Naive thymus-derived CD4-positive, alpha-beta T cell (primary cell): ENCODE results near the gene CDKAL1. TPM values are rescaled to one million over a fixed set of nuclear protein-coding genes. Genes with fewer than 3 reads are reported as not detected.
A peak's percentile ranks its signal among the peaks of the same experiment; 100 is the strongest.

ENCODE experiments used
- ATAC-seq: fragments of 150-1000 bp; cut with Tn5 transposase; 2 replicates; pipeline ENCODE4 v1.10.0; 2021; ENCODE audit warnings: mild to moderate bottlenecking, moderate library complexity
- CTCF ChIA-PET: fragments of 350-600 bp; sonication (Branson Sonifier 250); formaldehyde crosslinking; loops from one replicate; lab custom pipeline; 2021; ENCODE audit warnings: antibody characterized with exemption; lab: Charles Lee
- POLR2A ChIA-PET: fragments of 350-600 bp; sonication (Branson Sonifier 250); formaldehyde crosslinking; loops from one replicate; lab custom pipeline; 2021; ENCODE audit warnings: antibody characterized with exemption, inconsistent platforms; lab: Charles Lee
- DNase-seq, 9 donors: peaks; one replicate each; pipeline versions ENCODE4 v3.0.0 to v3.0.0-alpha.2; 2020 to 2022; ENCODE audit warnings: mixed read lengths in 1 of 9
- H3K27ac ChIP-seq: one replicate; pipeline ENCODE4 v1.7.0; 2013; ENCODE audit warnings: mild to moderate bottlenecking, low read depth, low read length, moderate library complexity
- H3K27me3 ChIP-seq, 2 donors: one replicate each; pipeline ENCODE4 v1.7.0; 2013; ENCODE audit warnings: low read length in 2 of 2, mild to moderate bottlenecking in 2 of 2, moderate library complexity in 2 of 2; ENCODE audit not compliant: control insufficient read depth in 2 of 2, insufficient read depth in 2 of 2
- H3K36me3 ChIP-seq, 3 experiments: 1 replicate in 2 of 3; 2 replicates in 1 of 3; pipeline ENCODE4 v1.7.0; 2013; ENCODE audit warnings: low read length in 3 of 3, mild to moderate bottlenecking in 3 of 3, moderate library complexity in 1 of 3; ENCODE audit not compliant: insufficient read depth in 3 of 3, control insufficient read depth in 2 of 3
- H3K4me1 ChIP-seq, 2 donors: one replicate each; pipeline ENCODE4 v1.7.0; 2013; ENCODE audit warnings: low read length in 2 of 2, mild to moderate bottlenecking in 2 of 2, moderate library complexity in 1 of 2; ENCODE audit not compliant: control insufficient read depth in 2 of 2, insufficient read depth in 2 of 2
- H3K4me3 ChIP-seq: 2 replicates; pipeline ENCODE4 v1.7.0; 2013; ENCODE audit warnings: mild to moderate bottlenecking, low read length
- H3K9me3 ChIP-seq, 3 experiments: 1 replicate in 2 of 3; 2 replicates in 1 of 3; pipeline ENCODE4 v1.7.0; 2013; ENCODE audit warnings: low read length in 3 of 3; ENCODE audit not compliant: control insufficient read depth in 2 of 3
- H3K27ac Mint-ChIP-seq, 9 donors: one replicate each; pipeline ENCODE4 v1.8.0; 2020 to 2022; ENCODE audit warnings: mixed read lengths in 9 of 9, mild to moderate bottlenecking in 8 of 9, moderate library complexity in 5 of 9, inconsistent platforms in 2 of 9
- H3K27me3 Mint-ChIP-seq, 5 donors: one replicate each; pipeline ENCODE4 v1.8.0; 2021 to 2022; ENCODE audit warnings: mixed read lengths in 5 of 5, mild to moderate bottlenecking in 1 of 5
- H3K36me3 Mint-ChIP-seq, 5 donors: one replicate each; pipeline ENCODE4 v1.8.0; 2020 to 2022; ENCODE audit warnings: mixed read lengths in 5 of 5, mild to moderate bottlenecking in 3 of 5, inconsistent platforms in 1 of 5
- H3K4me1 Mint-ChIP-seq, 7 donors: one replicate each; pipeline ENCODE4 v1.8.0; 2020 to 2022; ENCODE audit warnings: mixed read lengths in 7 of 7, mild to moderate bottlenecking in 3 of 7, inconsistent platforms in 1 of 7
- H3K4me3 Mint-ChIP-seq, 10 donors: one replicate each; pipeline ENCODE4 v1.8.0; 2020 to 2022; ENCODE audit warnings: mild to moderate bottlenecking in 10 of 10, mixed read lengths in 10 of 10, moderate library complexity in 6 of 10, inconsistent platforms in 2 of 10
- H3K9me3 Mint-ChIP-seq, 11 donors: one replicate each; pipeline ENCODE4 v1.8.0; 2020 to 2022; ENCODE audit warnings: mixed read lengths in 11 of 11, mild to moderate bottlenecking in 4 of 11, inconsistent platforms in 1 of 11, moderate library complexity in 1 of 11
- intact Hi-C, 2 donors: fragments of 100-400 bp; cut with micrococcal nuclease; formaldehyde crosslinking; loops; one replicate each; pipeline ENCODE4 v1.15.1; 2023
- polyA plus RNA-seq, 2 donors: library from polyadenylated mRNA; unstranded; fragments of 300-500 nt; fragmentation: Illumina TruSeq; gene quantifications; one replicate each; pipeline ENCODE4 v1.2.3, GENCODE V29; 2021
- total RNA-seq, 6 experiments: library from RNA in 5 of 6; stranded (reverse) in 5 of 6; gene quantifications; 1 replicate in 5 of 6; 2 replicates in 1 of 6; pipeline ENCODE4 v1.2.3 and lab custom pipeline; 2021 to 2026

Gene CDKAL1
- total and polyA plus RNA-seq, 7 experiments from 2014 or later: 23.6 to 35.8 (median 29.8) TPM

- H3K4me3 ChIP-seq: no peak overlapping the region
Observed at GRCh38 chr6:20900389-20901160, 366.3 kb downstream of the CDKAL1 start.

GRCh38 chr6:20905377-20905776, 371.1 kb downstream of the CDKAL1 start:
- Histone ChIP-seq H3K4me1 (no peaks in the 10 kb centered on the region), H3K27me3 (no peaks in the 10 kb centered on the region), H3K4me3 (no peak overlapping the region), H3K27ac (no peak overlapping the region), H3K36me3 (no peaks in the 10 kb centered on the region), H3K9me3 (peaks cover 0 to 4% (median 0%) of the 10 kb centered on the region in 3 experiments)
- H3K27me3 Mint-ChIP-seq: no peaks in the 10 kb centered on the region
- peaks cover 0 to 41% (median 24%) of the 10 kb centered on the region in 11 donors for H3K9me3 Mint-ChIP-seq
- POLR2A ChIA-PET: no interaction called here
- intact Hi-C loops: no loop called here
- CTCF ChIA-PET: no interaction called here
- DNase-seq (no peak), ATAC-seq (no peak)
- H3K4me1 Mint-ChIP-seq: peaks cover 0 to 5% (median 0%) of the 10 kb centered on the region in 7 donors
- H3K4me3 Mint-ChIP-seq: no peak overlapping the region
- peaks cover 10 to 64% (median 57%) of the 10 kb centered on the region in 5 donors for H3K36me3 Mint-ChIP-seq
- no peak overlapping the region for H3K27ac Mint-ChIP-seq

More at GRCh38 chr6:20900389-20901160, 366.3 kb downstream of the CDKAL1 start:
- ChIA-PET POLR2A (no interaction called here), CTCF (no interaction called here)
- H3K4me3 Mint-ChIP-seq: no peak overlapping the region
- H3K36me3 ChIP-seq: peaks cover 0 to 5% (median 0%) of the 10 kb centered on the region in 3 experiments
- H3K9me3 ChIP-seq: peaks cover 0 to 4% (median 0%) of the 10 kb centered on the region in 3 experiments
- H3K27me3 ChIP-seq: no peaks in the 10 kb centered on the region
- H3K27ac Mint-ChIP-seq: no peak overlapping the region
- DNase-seq (no peak), ATAC-seq (no peak)
- H3K36me3 Mint-ChIP-seq: peaks cover 12 to 74% (median 64%) of the 10 kb centered on the region in 5 donors
- no peak overlapping the region for H3K27ac ChIP-seq
- H3K27me3 Mint-ChIP-seq: no peaks in the 10 kb centered on the region
- H3K4me1 ChIP-seq: no peaks in the 10 kb centered on the region
- H3K4me1 Mint-ChIP-seq: peaks cover 0 to 3% (median 0%) of the 10 kb centered on the region in 7 donors
- intact Hi-C loops: no loop called here
- peaks cover 3 to 49% (median 22%) of the 10 kb centered on the region in 11 donors for H3K9me3 Mint-ChIP-seq

- Mint-ChIP-seq H3K4me1 (peaks cover 0 to 4% (median 0%) of the 10 kb centered on the region in 7 donors), H3K36me3 (peaks cover 9 to 61% (median 57%) of the 10 kb centered on the region in 5 donors), H3K27ac (peak overlapping the region in 1 of 9 donors; percentile 22), H3K4me3 (no peak overlapping the region), H3K27me3 (no peaks in the 10 kb centered on the region), H3K9me3 (peaks cover 0 to 43% (median 21%) of the 10 kb centered on the region in 11 donors)
- Histone ChIP-seq H3K9me3 (peaks cover 0 to 4% (median 0%) of the 10 kb centered on the region in 3 experiments), H3K27ac (no peak overlapping the region), H3K27me3 (no peaks in the 10 kb centered on the region), H3K4me3 (no peak overlapping the region), H3K4me1 (no peaks in the 10 kb centered on the region), H3K36me3 (no peaks in the 10 kb centered on the region)
- DNase-seq (no peak), ATAC-seq (no peak)
- CTCF ChIA-PET: no interaction called here
- POLR2A ChIA-PET: no interaction called here
- intact Hi-C loops: no loop called here
Observed at GRCh38 chr6:20906945-20907344, 372.7 kb downstream of the CDKAL1 start.

GRCh38 chr6:20907486-20908071, 373.3 kb downstream of the CDKAL1 start:
- H3K27me3 Mint-ChIP-seq: no peaks in the 10 kb centered on the region
- Histone ChIP-seq H3K27me3 (no peaks in the 10 kb centered on the region), H3K36me3 (no peaks in the 10 kb centered on the region), H3K9me3 (peaks cover 0 to 4% (median 0%) of the 10 kb centered on the region in 3 experiments), H3K4me3 (no peak overlapping the region), H3K27ac (no peak overlapping the region), H3K4me1 (no peaks in the 10 kb centered on the region)
- no peak overlapping the region for H3K4me3 Mint-ChIP-seq
- H3K4me1 Mint-ChIP-seq: peaks cover 0 to 3% (median 0%) of the 10 kb centered on the region in 7 donors
- CTCF ChIA-PET: no interaction called here
- POLR2A ChIA-PET: no interaction called here
- H3K36me3 Mint-ChIP-seq: peaks cover 6 to 61% (median 57%) of the 10 kb centered on the region in 5 donors
- no peak overlapping the region for H3K27ac Mint-ChIP-seq
- DNase-seq (no peak), ATAC-seq (no peak)
- peaks cover 0 to 43% (median 22%) of the 10 kb centered on the region in 11 donors for H3K9me3 Mint-ChIP-seq
- intact Hi-C loops: no loop called here

GRCh38 chr6:20909621-20910020, 375.4 kb downstream of the CDKAL1 start:
- peaks cover 0 to 3% (median 0%) of the 10 kb centered on the region in 7 donors for H3K4me1 Mint-ChIP-seq
- H3K4me3 Mint-ChIP-seq: no peak overlapping the region
- no peaks in the 10 kb centered on the region for H3K4me1 ChIP-seq
- no peaks in the 10 kb centered on the region for H3K27me3 ChIP-seq
- ChIA-PET CTCF (no interaction called here), POLR2A (no interaction called here)
- H3K4me3 ChIP-seq: no peak overlapping the region
- DNase-seq: no peak
- H3K9me3 ChIP-seq: peaks cover 0 to 4% (median 0%) of the 10 kb centered on the region in 3 experiments
- no peak overlapping the region for H3K27ac Mint-ChIP-seq
- no peak for ATAC-seq
- no peaks in the 10 kb centered on the region for H3K27me3 Mint-ChIP-seq
- intact Hi-C loops: no loop called here
- no peaks in the 10 kb centered on the region for H3K36me3 ChIP-seq
- H3K36me3 Mint-ChIP-seq: peaks cover 4 to 67% (median 58%) of the 10 kb centered on the region in 5 donors
- H3K9me3 Mint-ChIP-seq: peaks cover 0 to 46% (median 19%) of the 10 kb centered on the region in 11 donors
- H3K27ac ChIP-seq: no peak overlapping the region

- Histone ChIP-seq H3K27me3 (no peaks in the 10 kb centered on the region), H3K4me1 (no peaks in the 10 kb centered on the region), H3K36me3 (no peaks in the 10 kb centered on the region), H3K27ac (no peak overlapping the region), H3K9me3 (peaks cover 0 to 4% (median 0%) of the 10 kb centered on the region in 3 experiments), H3K4me3 (no peak overlapping the region)
- POLR2A ChIA-PET: no interaction called here
- intact Hi-C loops: no loop called here
- no peak for ATAC-seq
- H3K27me3 Mint-ChIP-seq: no peaks in the 10 kb centered on the region
- no peak overlapping the region for H3K4me3 Mint-ChIP-seq
- peaks cover 13 to 71% (median 63%) of the 10 kb centered on the region in 5 donors for H3K36me3 Mint-ChIP-seq
- CTCF ChIA-PET: no interaction called here
- no peak for DNase-seq
- no peak overlapping the region for H3K27ac Mint-ChIP-seq
- peaks cover 0 to 5% (median 0%) of the 10 kb centered on the region in 7 donors for H3K4me1 Mint-ChIP-seq
- peaks cover 6 to 53% (median 15%) of the 10 kb centered on the region in 11 donors for H3K9me3 Mint-ChIP-seq
Observed at GRCh38 chr6:20911712-20912111, 377.5 kb downstream of the CDKAL1 start.
